GM23338 (cell line): Measurements from ENCODE around the gene CDC25B. TPM values are rescaled to one million over a fixed set of nuclear protein-coding genes. Genes with fewer than 3 reads are reported as not detected.

Experiments
- ATAC-seq: fragments of 200-7000 bp; cut with Tn5 transposase; 3 replicates; pipeline ENCODE4 v1.9.1; 2020
- DNase-seq: peaks from one replicate; pipeline ENCODE4 v3.0.0-alpha.2; 2015; ENCODE audit warnings: low spot score
- H2AFZ ChIP-seq: fragments of 200-600 bp; sonication (generic); 2 replicates; pipeline ENCODE4 v1.8.0; 2016; ENCODE audit warnings: antibody characterized with exemption, mild to moderate bottlenecking, moderate library complexity
- H3F3A ChIP-seq: fragments of 200-600 bp; sonication (generic); replicated peaks from 2 replicates; pipeline ENCODE4 v1.8.0; 2017; ENCODE audit warnings: antibody characterized with exemption, mixed run types, low read depth
- H3K27ac ChIP-seq: fragments of 200-600 bp; sonication (generic); 2 replicates; pipeline ENCODE4 v1.6.1; 2016; ENCODE audit warnings: low read depth
- H3K27me3 ChIP-seq: fragments of 200-600 bp; sonication (generic); 2 replicates; pipeline ENCODE4 v1.8.0; 2016; ENCODE audit warnings: mild to moderate bottlenecking, mixed run types, moderate library complexity; ENCODE audit not compliant: insufficient read depth
- H3K36me3 ChIP-seq: fragments of 200-600 bp; sonication (generic); 2 replicates; pipeline ENCODE4 v1.8.0; 2016; ENCODE audit warnings: mild to moderate bottlenecking; ENCODE audit not compliant: insufficient read depth
- H3K4me1 ChIP-seq: fragments of 200-600 bp; sonication (generic); 2 replicates; pipeline ENCODE4 v1.8.0; 2016; ENCODE audit warnings: mild to moderate bottlenecking, moderate library complexity; ENCODE audit not compliant: insufficient read depth
- H3K4me2 ChIP-seq: fragments of 200-600 bp; sonication (generic); 2 replicates; pipeline ENCODE4 v1.7.1; 2017; ENCODE audit warnings: mixed run types
- H3K4me3 ChIP-seq: fragments of 200-600 bp; sonication (generic); 2 replicates; pipeline ENCODE4 v1.6.1; 2016; ENCODE audit warnings: mixed run types
- H3K79me2 ChIP-seq: fragments of 200-600 bp; sonication (generic); replicated peaks from 2 replicates; pipeline ENCODE4 v1.8.0; 2017; ENCODE audit warnings: mild to moderate bottlenecking; ENCODE audit not compliant: insufficient read depth
- H3K9me2 ChIP-seq: fragments of 200-600 bp; sonication (generic); 2 replicates; pipeline ENCODE4 v1.8.0; 2017; ENCODE audit not compliant: insufficient read depth
- H4K20me1 ChIP-seq: fragments of 200-600 bp; sonication (generic); replicated peaks from 2 replicates; pipeline ENCODE4 v1.8.0; 2017; ENCODE audit warnings: mild to moderate bottlenecking; ENCODE audit not compliant: insufficient read depth
- H3K27ac Mint-ChIP-seq: 2 replicates; pipeline ENCODE4 v1.8.0; 2020; ENCODE audit warnings: inconsistent platforms, mild to moderate bottlenecking, moderate library complexity, mixed read lengths
- H3K27me3 Mint-ChIP-seq: 3 replicates; pipeline ENCODE4 v1.8.0; 2022; ENCODE audit warnings: low read depth, mild to moderate bottlenecking, moderate library complexity, mixed read lengths, inconsistent platforms; ENCODE audit not compliant: insufficient read depth, poor library complexity
- H3K36me3 Mint-ChIP-seq: 3 replicates; pipeline ENCODE4 v1.8.0; 2021; ENCODE audit warnings: low read depth, mild to moderate bottlenecking, inconsistent platforms, moderate library complexity, mixed read lengths
- H3K4me1 Mint-ChIP-seq: 3 replicates; pipeline ENCODE4 v1.8.0; 2020; ENCODE audit warnings: mild to moderate bottlenecking, inconsistent platforms, mixed read lengths
- H3K4me3 Mint-ChIP-seq: 3 replicates; pipeline ENCODE4 v1.8.0; 2021; ENCODE audit warnings: moderate library complexity, mild to moderate bottlenecking, inconsistent platforms, mixed read lengths
- H3K9me3 Mint-ChIP-seq: 3 replicates; pipeline ENCODE4 v1.8.0; 2020; ENCODE audit warnings: moderate library complexity, mild to moderate bottlenecking, inconsistent platforms, mixed read lengths
- CREB1 ChIP-seq: fragments of 250-450 bp; sonication (Bioruptor Pico); IDR thresholded peaks from 2 replicates; pipeline ENCODE4 v1.5.0; 2020; ENCODE audit warnings: low read depth, mild to moderate bottlenecking, moderate library complexity
- CTCF ChIP-seq, 2 experiments: fragments of 200-600 bp in 1 of 2; sonication (generic) in 1 of 2; conservative IDR thresholded peaks; 2 replicates each; pipeline versions ENCODE4 v1.5.1 to v1.6.1; 2016 to 2017; ENCODE audit warnings: antibody characterized with exemption in 2 of 2, low read depth in 2 of 2, mild to moderate bottlenecking in 2 of 2, moderate library complexity in 1 of 2
- EZH2 ChIP-seq: fragments of 200-600 bp; sonication (generic); IDR thresholded peaks from one replicate; pipeline ENCODE4 v1.8.0; 2017; ENCODE audit warnings: antibody characterized with exemption, mild to moderate bottlenecking, low read depth; ENCODE audit not compliant: unreplicated experiment
- EZH2phosphoT487 ChIP-seq: fragments of 200-600 bp; sonication (generic); IDR thresholded peaks from one replicate; pipeline ENCODE4 v1.8.1; 2018; ENCODE audit warnings: antibody characterized with exemption; ENCODE audit not compliant: unreplicated experiment
- JUNB ChIP-seq: IDR thresholded peaks from one replicate; pipeline ENCODE4 v1.6.1; 2016; ENCODE audit warnings: antibody characterized with exemption; ENCODE audit not compliant: unreplicated experiment
- POLR2AphosphoS5 ChIP-seq: IDR thresholded peaks from 2 replicates; pipeline ENCODE4 v1.6.1; 2016; ENCODE audit warnings: antibody characterized with exemption, low read depth
- STAT1 ChIP-seq: IDR thresholded peaks from one replicate; pipeline ENCODE4 v1.6.1; 2016; ENCODE audit warnings: antibody characterized with exemption; ENCODE audit not compliant: unreplicated experiment
- ZNF114 ChIP-seq: fragments of 250-450 bp; sonication (Bioruptor Pico); IDR thresholded peaks from 2 replicates; pipeline ENCODE4 v1.5.0; 2020; ENCODE audit warnings: mild to moderate bottlenecking, moderate library complexity
- ZNF331 ChIP-seq: fragments of 250-450 bp; sonication (Bioruptor Pico); IDR thresholded peaks from 2 replicates; pipeline ENCODE4 v1.5.0; 2020; ENCODE audit warnings: low read depth, mild to moderate bottlenecking, moderate library complexity
- ZNF462 ChIP-seq: fragments of 250-450 bp; sonication (Bioruptor Pico); IDR thresholded peaks from 2 replicates; pipeline ENCODE4 v1.5.0; 2020; ENCODE audit warnings: mild to moderate bottlenecking, moderate library complexity
- polyA plus RNA-seq: library from polyadenylated mRNA; unstranded; fragments of >200 nt; fragmentation: Nextera tagmentation; extraction: Ambion mirVana; gene quantifications from 2 replicates; pipeline ENCODE4 v1.2.1, GENCODE V29; 2016
- total RNA-seq: library from RNA; depleted of rRNA; stranded (reverse); fragments of >200 nt; shearing (Covaris generic); gene quantifications from 2 replicates; pipeline ENCODE4 v1.2.3, GENCODE V29; 2014
- TF ChIP-seq, protein P1 (sequence below): IDR thresholded peaks from 2 replicates; pipeline ENCODE4 v1.6.1; 2016; ENCODE audit warnings: antibody characterized with exemption
- TF ChIP-seq, protein P2 (sequence below): IDR thresholded peaks from one replicate; pipeline ENCODE4 v1.6.1; 2018; ENCODE audit warnings: antibody characterized with exemption; ENCODE audit not compliant: unreplicated experiment

Gene CDC25B
- total and polyA plus RNA-seq, 2 experiments from 2014 or later = 10.5 to 33.0 TPM

DNA sequence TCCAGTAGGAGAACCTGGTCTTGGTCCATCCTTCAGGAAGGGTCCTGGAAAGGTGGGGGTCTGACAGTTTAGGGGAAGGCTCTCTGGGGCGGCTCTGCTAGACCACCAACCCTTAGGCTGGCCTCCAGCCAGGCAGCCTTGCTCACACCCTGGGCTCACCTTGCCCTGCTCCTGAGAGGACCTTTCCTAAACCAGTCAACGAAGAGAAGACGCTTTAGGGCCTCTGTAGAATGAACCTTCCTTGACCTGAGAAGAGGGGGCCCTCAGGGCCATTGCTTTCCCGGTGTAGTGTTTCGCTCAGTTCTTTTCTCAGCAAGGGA lies 1.1 kb downstream of the CDC25B start (continued):
- TF ChIP-seq ZNF462 (CRISPR knock-in tag) (no peak), EZH2 (no peak), STAT1 (no peak)

- Histone ChIP-seq H3K27me3 (no peaks in the 10 kb centered on the region), H2AFZ (no peak overlapping the region), H4K20me1 (no peaks in the 10 kb centered on the region; the same call in 1 of the 2 replicates), H3K79me2 (no peaks in the 10 kb centered on the region), H3K36me3 (no peaks in the 10 kb centered on the region), H3K9me2 (no peaks in the 10 kb centered on the region), H3K4me2 (peak overlapping the region; percentile 91), H3K4me1 (peaks cover 43% of the 10 kb centered on the region), H3K27ac (no peak overlapping the region), H3K4me3 (peak overlapping the region; percentile 68), H3F3A (peaks cover 17% of the 10 kb centered on the region; the same call in 1 of the 2 replicates)
- ATAC-seq (no peak), DNase-seq (no peak)
- Mint-ChIP-seq H3K27me3 (peaks cover 31% of the 10 kb centered on the region), H3K9me3 (no peaks in the 10 kb centered on the region), H3K4me1 (peaks cover 46% of the 10 kb centered on the region), H3K27ac (no peak overlapping the region; the same call in 1 of the 2 replicates), H3K4me3 (peak overlapping the region; percentile 76), H3K36me3 (peaks cover 26% of the 10 kb centered on the region)
- TF ChIP-seq EZH2phosphoT487 = no peak
- no peak for TF ChIP-seq ZNF114
- TF ChIP-seq, protein P1, sequence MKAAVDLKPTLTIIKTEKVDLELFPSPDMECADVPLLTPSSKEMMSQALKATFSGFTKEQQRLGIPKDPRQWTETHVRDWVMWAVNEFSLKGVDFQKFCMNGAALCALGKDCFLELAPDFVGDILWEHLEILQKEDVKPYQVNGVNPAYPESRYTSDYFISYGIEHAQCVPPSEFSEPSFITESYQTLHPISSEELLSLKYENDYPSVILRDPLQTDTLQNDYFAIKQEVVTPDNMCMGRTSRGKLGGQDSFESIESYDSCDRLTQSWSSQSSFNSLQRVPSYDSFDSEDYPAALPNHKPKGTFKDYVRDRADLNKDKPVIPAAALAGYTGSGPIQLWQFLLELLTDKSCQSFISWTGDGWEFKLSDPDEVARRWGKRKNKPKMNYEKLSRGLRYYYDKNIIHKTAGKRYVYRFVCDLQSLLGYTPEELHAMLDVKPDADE = no peak
- no peak for TF ChIP-seq STAT1
- no peak for TF ChIP-seq ZNF331 (CRISPR knock-in tag)
- TF ChIP-seq EZH2 = no peak
- TF ChIP-seq CREB1 (CRISPR knock-in tag) = no peak
- no peak for TF ChIP-seq JUNB
- TF ChIP-seq, protein P2, sequence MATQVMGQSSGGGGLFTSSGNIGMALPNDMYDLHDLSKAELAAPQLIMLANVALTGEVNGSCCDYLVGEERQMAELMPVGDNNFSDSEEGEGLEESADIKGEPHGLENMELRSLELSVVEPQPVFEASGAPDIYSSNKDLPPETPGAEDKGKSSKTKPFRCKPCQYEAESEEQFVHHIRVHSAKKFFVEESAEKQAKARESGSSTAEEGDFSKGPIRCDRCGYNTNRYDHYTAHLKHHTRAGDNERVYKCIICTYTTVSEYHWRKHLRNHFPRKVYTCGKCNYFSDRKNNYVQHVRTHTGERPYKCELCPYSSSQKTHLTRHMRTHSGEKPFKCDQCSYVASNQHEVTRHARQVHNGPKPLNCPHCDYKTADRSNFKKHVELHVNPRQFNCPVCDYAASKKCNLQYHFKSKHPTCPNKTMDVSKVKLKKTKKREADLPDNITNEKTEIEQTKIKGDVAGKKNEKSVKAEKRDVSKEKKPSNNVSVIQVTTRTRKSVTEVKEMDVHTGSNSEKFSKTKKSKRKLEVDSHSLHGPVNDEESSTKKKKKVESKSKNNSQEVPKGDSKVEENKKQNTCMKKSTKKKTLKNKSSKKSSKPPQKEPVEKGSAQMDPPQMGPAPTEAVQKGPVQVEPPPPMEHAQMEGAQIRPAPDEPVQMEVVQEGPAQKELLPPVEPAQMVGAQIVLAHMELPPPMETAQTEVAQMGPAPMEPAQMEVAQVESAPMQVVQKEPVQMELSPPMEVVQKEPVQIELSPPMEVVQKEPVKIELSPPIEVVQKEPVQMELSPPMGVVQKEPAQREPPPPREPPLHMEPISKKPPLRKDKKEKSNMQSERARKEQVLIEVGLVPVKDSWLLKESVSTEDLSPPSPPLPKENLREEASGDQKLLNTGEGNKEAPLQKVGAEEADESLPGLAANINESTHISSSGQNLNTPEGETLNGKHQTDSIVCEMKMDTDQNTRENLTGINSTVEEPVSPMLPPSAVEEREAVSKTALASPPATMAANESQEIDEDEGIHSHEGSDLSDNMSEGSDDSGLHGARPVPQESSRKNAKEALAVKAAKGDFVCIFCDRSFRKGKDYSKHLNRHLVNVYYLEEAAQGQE = no peak
- TF ChIP-seq POLR2AphosphoS5 = no peak
- no peak for TF ChIP-seq CTCF (conservative IDR thresholded peaks at IDR 0.05; ENCODE audit: low read depth in 2 of 2)
Measured at GRCh38 chr20:3797592-3798372, 1.7 kb downstream of the CDC25B start.
